ENCODE results near the gene CEMIP.

Gene CEMIP

DNA sequence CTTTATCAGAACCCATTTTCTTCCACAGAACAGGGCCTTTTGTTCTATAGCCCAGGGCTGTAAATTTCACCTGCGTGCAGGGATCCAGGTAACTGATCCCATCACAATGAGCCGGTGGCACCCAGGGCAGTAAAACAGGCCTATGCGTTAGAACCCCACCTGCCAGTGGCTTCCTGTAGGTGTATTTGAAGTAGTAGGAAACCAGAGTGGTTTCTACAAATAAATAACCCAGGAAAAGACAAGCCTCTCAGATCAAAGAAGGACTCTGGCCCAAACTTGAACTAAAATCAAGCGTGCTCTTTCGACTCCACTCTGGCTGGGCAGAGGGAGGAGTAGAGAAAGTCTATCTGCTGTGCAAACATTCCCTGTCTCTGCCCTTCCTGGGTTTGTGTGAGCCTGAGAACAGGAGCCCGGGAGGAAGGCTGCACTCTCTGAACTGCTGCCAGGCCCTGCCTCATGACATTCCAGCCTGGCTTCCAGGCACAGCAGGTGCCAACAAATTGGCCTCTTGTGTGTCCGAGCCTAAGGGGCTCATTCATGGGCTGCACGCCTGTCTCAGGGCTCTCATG lies 77.7 kb downstream of the CEMIP start:
- no peak for DNase-seq

DNA sequence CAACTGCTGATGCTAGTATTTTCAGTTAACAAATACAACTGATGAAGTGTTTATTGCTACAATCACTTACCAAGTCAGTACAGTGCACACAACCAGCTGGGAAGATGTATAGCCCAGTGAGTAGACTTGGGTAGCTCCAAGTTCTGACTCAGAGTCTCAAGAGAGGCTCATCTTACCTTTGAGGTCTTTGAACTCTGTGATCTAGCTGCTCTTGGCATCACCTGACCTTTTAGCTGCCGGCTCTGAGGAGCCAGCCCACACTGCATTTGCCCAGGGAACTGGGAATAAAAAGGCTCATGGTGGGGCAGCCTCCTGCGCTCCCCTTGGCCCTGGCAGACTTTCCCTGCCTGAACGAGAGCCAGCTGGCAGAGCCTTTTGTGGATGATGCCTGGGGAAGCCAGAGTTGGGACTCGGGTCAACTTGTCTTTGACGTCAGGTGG lies 82.6 kb downstream of the CEMIP start:
- DNase-seq = no peak

DNA sequence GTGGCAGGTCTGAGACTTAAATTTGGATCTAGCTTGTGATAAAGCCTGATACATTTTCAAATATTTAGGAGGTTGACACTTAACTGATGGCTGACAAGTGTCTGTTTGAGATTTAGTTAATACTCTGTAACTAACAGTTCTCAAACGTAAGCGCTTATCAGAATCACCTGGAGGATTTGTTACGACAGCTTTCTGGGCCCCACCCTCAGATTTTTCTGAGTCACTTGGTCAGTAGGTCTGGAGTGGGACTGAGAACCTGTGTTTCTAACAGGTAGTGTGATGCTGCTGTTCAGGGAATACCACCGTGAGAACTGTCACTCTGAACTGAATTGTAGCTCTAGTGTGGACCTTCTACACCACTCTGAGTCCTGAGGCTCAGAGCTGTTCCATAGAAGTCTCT lies 85.5 kb downstream of the CEMIP start:
- DNase-seq = no peak

DNA sequence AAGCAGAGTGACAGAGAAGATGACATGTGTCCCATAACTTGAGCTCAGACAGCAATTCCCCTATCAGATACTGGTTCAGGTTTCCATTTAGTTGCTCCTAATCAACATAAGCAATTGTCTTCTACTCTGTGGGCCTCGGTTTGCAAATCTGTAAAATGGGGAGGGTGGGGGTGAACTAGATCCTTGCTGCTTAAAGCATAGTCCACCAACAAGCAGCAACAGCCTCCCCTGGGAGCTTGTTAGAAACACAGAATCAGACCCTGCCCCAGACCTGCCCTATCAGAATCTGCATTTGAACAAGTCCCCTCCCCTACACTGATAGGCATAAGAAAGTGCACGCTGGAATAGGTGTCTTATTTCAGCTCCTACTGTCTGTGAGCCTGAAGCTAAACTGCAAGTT lies 87.8 kb downstream of the CEMIP start:
- no peak for DNase-seq

DNA sequence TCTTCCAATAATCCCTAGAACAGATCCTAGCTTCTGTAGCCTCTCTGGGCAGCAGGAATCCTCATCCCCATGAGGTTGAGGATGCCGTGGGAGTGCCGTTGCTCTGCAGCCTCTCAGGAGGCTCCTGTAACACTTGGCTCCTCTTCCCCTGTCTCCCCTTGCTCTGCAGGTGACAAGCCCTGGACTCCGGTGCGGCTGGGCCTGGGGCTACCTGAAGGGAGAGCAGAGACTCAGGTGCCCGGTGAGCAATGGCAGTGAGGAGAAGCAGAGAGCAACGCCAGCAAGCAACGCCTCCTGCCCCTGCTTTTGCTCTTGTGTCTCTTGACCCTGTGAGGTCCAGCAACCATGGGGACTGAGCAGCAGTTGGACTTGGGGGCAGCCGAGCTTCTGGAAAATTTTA lies 91.2 kb downstream of the CEMIP start:
- no peak for DNase-seq

DNA sequence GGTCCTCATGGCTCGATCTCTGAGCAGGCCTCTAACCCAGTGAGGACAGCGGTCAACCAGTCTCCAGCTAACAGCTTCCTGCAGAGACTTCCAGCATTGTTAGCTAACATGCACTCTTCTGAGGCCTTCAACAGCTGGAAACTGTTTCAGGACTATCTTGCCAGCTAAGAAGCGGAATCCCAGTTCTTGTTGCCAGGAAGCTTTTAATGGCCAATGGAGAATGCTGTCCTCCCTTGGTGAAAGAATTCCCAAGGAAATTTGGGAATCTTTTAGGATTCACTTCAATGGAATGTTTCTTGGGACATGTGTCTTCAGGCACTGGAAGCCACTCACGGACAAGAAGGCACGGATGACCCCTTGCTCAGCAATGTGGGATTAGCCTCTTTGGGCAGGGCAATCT lies 91.7 kb downstream of the CEMIP start:
- DNase-seq = no peak

DNA sequence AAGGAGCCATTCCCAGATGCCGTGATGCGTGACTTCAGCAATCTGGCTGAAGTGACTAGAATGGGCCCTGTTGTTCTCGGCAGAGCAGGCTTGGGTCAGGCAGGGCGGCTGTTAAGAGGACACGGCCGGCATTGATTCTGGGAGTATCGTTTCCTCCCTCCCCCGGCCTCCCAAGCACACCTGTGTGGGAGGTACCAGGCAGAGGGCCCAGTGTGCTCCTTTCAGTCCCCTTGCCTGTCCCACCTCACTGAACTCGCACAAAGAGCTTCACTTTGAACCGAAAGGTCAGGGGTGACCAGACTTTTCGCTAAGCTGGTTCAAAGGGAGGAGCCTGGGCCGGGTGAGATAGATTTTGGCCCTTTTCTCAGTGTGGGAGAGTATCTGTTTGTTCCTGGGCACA lies 92.7 kb downstream of the CEMIP start:
- DNase-seq = no peak

DNA sequence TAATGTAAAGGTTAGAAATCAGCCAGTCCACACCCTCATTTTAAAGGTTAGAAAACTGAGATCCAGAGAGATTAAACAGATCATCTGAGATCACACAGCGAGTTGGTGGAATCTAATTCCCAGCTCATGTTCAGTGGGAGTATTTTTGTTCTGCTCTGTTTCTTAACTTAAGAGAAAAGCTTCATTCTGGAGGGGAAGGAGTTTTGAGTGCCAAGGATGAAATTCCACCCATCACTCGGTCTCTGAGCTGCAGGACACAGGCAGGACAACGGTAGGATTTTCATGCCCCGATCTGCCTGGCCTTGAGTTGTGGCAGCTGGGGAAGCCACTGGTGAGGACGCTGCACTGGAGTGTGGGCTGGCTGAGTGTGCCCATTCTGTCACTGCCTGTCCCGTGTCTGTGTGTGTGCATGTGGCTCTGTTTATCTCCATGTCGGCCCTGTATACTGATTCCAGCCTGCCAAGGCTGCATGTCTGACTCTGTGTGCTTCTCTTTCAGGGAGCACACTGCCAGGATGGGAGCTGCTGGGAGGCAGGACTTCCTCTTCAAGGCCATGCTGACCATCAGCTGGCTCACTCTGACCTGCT lies 94.3 kb downstream of the CEMIP start:
- DNase-seq = no peak

DNA sequence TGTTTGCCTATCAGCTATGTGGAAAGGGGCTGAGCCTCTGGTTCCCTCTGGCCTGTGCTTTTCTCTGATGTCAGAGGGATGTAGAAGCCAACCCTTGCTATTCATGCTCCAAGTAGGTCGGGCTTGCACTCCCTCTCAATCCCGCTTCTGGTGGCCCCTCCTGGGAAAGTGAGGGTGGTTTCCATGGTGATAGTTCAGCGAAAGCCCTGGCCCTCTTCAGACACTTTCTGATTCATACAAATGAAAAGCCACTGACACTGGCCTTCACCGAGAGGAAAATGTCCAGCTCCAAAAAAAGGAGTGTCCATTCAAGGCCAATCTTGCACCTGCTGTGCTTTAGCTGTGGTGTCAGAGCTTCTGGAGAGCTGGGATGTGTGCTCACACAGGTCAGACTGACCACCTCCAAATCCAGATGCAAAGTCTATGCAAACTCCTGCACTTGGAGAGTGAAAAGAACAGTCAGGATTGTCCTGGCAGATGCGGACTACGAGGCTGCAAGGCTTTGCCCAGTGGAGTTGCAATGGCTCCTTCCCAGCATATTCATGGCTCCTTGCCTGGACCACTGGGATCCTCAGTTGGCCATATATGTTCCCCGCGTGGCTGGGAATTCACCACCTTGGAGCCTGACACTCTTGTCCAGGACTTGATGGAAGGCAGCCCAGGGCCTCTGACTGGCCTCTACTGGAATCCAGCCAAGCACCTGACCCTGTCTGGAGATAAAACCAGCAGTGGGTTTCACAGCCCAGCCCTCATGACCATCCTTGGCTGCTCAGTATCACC lies 96.6 kb downstream of the CEMIP start:
- no peak for DNase-seq

DNA sequence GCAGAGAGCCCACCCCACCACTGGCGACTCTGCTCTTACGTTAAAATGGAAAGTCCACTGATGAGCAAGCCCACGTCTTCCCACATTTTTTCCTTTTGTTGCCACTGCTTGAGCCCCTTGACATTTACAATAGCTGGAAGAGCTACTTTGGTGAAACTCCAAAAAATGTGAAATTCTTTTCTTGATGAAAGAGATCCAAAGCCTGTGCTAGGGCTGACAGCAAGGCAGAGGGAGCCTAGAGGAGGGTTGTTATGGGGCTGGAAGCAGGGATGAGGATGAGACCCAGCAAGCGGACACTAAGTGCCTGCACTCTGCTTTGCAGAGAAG lies 97.1 kb downstream of the CEMIP start:
- no peak for DNase-seq

DNA sequence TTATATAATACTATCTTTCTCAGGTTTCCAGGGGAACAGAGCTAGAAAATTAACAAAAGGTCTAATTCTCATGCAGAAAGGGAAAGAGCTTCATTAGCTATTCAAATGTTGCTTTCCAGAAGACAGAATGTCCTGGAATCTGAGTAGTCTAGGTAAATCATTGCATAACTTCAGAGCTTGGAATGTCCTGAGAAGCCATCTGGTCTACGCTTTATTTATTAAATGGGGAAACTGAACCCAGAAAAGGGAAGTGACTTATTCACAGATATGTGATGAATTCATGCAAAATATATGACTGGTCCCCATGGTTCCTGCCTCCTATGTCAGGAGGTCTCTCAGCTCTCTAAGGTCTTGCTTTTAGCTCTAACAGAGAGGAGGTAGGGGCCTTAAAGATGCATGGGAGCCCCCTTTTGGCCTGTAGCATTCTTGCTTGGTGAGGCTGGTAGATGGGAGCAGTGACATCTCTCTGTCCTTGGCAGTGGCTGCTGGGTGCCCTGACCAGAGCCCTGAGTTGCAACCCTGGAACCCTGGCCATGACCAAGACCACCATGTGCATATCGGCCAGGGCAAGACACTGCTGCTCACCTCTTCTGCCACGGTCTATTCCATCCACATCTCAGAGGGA lies 99.2 kb downstream of the CEMIP start:
- no peak for DNase-seq

DNA sequence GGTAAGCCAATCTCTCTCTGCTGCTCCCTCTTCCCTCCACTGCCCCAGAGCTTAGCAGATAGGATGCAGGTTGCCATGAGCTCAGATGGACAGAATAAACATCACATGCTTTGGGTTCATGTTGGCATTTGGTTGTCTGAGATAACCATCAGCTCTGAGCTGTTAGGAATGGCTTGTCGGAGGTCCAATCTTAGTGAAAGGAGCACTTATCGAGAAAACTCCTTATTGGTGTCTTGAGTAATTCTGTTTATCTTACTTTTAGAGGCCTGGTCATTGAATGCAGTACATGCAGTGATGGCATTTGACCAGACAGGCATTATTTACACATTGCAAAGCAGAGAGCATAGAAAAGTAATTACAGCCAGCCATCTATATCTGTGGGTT lies 99.7 kb downstream of the CEMIP start:
- DNase-seq = no peak

DNA sequence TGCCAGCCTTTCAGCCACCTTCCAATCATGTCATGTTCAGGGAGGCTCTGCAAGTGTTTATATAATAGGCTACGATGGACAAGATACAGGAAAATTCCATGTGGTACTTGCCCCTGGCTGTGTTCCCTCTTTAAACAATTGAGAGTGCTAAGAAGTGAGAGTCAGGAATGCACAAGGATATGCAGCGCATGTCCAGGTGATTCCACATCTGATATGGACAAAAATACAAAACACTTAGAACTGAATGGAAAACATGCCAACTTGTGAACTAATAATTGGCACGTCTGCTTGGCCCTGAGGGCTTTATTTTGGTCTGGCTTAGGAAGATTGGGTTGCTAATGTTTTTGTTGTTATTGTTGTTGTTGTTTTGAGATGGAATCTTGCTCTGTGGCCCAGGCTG lies 100.9 kb downstream of the CEMIP start:
- DNase-seq = no peak

DNA sequence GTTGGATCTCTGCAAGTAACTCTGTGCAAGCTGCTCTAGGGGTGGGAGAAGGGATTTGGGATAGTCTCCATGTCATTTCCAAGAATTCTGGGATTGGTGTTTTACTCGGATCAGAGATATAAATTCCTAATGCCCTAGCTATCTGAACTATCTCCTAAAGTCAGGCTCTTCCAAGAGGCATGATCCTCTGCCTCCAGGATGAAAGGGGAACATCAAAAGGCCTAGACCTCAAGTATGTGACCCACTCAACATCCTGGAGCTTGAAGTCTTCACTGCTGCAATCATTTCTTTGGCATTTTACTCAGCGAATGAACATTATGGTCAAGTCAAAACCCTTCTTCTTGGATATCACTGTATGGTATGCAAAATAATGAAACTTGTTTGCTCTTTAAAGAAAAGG lies 104.5 kb downstream of the CEMIP start:
- no peak for DNase-seq

DNA sequence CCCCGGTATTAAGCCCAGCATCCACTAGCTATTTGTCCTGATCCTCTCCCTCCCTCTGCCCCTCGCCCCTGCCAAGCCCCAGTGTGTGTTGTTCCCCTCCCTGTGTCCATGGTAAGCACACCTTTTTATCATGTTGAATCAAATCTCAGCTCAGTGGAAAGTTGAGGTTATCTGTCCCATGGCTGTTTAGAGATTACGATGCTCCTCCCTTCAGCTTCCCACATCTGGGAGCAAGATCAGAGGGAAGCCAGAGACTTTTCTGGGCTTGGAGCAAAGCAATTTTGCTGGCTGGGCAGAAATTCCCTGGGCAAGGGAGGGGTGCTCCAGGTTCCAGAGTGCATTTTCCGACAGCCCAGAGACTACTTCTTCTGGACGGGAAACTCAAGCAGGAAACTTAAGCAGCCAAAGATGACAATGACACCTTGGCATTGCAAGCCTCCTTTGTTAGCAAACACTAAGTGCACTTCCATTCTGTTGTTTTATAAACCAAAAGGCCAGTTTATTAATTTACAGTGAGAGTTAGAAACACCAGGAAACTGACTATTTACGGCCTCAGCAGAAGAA lies 105.9 kb downstream of the CEMIP start:
- no peak for DNase-seq

DNA sequence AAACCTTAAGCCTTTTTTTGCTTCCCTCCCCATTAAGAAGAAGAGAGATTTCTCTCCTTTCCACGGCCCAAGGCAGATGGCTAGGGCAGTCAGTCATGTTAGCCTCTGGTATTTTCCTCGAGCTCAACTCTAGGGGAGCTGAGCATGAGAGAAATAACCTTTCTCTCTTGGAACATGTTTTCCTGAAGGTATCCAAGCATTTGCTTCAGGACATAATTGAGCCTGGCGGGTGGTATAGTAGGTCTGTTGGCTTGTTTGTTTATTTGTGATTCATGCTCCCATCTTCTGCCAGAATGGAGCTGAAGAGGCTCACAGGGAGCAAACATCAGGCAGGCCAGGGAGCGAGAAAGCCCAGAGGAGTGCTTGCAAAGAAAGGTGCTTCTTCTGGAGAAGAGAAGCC lies 108.0 kb downstream of the CEMIP start:
- DNase-seq = no peak

DNA sequence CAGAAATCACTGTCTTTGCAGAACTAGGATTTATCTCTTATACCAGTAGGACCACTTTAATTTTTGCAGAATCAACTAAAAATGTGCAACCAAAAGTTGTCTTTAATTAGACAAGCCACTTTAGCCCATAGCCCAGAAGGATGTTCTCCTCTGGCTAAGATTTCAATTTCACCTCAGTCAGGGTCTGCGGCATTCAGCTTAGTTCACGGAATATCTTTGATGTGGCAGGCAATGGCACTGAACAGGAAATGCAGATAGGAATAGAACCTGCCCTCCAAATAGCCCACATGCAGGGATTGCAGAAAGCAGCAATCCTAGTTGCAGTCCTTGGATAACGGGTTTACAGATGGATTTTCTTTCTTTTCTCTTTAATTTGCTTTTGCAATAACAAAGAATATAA lies 109.7 kb downstream of the CEMIP start:
- DNase-seq = no peak

DNA sequence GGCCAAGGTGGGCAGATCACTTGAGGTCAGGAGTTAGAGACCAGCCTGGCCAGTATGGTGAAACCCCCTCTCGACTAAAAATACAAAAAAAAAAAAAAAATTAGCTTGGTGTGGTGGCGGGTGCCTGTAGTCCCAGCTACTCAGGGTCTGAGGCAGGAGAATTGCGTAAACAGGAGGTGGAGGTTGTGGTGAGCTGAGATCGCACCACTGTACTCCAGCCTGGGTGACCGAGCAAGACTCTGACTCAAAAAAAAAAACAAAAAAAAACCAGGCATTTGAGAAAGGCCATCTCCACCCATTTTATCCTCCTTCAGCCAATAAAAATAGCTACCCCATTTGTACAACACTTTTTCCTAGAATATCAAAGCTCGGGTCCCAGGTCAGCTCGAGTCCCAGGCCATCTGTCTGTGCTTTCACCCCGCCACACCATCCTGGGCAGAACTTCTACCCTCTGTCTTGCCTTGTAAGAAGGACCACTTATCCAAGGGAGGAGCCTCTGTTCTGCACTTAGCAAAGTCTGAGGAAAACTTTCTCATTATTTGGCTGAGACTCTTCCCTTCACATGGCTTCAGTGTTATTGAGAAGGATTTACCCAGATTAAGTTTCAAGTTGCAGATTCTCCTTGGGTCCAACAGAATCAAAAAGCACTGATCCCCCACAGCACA lies 111.3 kb downstream of the CEMIP start:
- no peak for DNase-seq

DNA sequence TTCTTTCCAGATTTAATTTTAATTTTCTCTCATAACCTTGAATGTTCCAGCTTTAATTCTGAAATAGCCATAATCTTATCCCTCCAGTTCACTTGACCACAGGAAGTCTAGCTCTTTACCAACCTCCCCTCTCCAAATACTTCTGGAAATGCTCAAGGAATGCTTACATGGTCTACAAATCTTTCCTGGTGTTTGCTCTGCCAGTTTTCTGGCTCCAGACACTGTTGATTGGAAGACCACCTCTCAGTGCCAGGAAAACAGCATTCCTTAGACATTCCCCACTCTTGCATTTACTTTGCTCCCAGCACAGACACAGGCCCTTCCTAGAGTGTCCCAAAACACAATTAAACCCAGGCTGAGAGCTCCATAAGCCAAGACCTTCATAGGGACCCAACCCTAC lies 111.8 kb downstream of the CEMIP start:
- no peak for DNase-seq

DNA sequence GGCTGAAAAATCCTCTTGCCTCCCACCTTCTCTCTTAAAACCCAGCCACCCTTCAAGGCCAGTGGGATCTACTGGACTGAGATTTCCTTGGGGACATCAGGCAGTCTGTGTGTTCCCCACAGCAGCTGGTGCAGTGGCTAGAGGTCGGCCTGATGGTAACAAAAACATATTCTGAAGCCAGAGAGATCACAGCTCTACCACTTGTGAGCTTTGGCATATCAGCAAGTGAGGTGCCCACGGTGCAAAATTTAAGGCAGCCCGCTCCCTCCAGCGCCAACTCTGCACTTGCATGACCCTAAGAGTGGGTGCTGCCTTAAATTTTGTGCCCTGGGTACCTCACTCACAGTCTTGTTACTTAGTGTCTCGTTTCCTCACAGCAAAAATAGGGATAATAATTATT lies 113.2 kb downstream of the CEMIP start:
- DNase-seq = no peak

DNA sequence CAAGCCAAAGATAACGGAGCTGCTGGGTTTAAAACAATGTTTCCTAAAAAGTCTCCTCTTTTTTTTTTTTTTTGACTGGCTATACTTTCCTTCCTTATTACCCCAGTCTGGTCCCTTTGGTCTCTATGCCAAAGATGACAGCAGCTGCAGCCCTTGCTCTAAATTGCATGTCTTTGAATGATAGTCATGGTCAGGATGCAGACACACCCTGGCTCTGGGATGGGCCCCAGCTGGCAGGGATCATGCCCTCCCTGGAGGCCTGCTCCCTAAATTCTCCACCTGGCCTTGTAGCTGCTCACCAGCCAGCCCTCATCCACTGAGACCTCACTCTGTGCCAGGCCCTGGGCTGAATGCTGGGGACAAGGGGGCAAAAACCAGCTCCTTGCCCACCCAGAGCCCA lies 114.6 kb downstream of the CEMIP start:
- no peak for DNase-seq

DNA sequence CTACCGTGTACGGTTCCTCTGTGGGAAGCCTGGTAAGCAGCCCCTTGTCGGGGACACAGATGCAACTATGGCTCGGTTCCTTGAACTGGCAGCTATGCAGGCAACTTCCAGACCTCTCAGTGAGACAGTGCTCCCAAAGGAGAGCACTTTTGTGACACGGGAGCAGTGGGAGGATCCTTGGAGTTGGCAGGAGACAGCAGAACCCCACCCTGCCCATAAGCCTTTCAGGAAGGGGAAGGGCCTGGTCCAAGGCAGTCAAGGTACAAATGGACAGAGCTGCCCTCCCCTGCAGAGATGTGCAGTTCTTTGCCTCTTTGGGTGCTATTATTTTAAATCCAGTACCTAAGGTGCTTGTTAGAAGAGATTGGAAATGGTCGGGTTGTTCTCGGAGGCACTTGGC lies 115.9 kb downstream of the CEMIP start:
- no peak for DNase-seq

DNA sequence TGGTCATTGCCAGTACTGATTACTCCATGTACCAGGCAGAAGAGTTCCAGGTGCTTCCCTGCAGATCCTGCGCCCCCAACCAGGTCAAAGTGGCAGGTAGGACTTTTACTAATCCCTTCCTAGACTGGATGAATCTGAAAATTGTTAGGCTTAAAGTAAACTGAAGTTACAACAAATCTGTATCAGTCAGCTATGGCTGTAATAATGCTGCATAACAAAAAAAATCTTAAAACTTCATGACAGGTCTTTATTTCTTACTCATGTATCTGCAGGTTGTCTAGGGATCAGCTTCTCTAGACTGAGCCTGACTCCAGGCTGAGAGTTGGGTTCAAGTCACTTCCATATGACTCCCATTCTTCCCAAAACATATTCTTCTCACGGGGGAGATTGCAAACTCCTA lies 116.8 kb downstream of the CEMIP start:
- DNase-seq = no peak

DNA sequence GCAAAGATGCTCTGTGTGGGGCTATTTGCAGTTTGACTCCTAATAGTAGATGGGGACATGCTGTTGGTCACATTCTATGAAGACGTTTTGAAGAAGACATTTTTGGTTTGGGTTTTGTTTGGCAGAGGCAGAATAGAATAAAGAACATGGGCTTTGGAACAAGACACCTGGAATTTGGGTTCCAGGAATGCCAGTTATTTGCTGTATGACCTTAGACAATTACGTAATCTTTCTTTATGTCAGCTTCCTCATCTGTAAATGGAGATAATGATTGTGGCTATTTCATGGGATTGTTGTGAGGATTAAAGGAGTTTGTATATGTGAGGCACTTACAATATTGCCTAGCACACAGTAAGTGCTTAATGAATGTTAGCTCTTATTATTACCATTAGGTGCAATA lies 118.9 kb downstream of the CEMIP start:
- DNase-seq = no peak
